Kidney (tissue), 14 donors: ENCODE results near the gene PHF2. TPM values are rescaled to one million over a fixed set of nuclear protein-coding genes. Genes with fewer than 3 reads are reported as not detected.

ENCODE experiments used
- DNase-seq, 5 donors: peaks; one replicate each; pipeline ENCODE4 v3.0.0-alpha.2; 2013 to 2020
- FAIRE-seq: peaks from 2 replicates; lab custom pipeline; 2012; peaks lifted over from hg19 to GRCh38; lab: Jason Lieb, UNC
- H3K27ac ChIP-seq, 2 donors: one replicate each; pipeline ENCODE4 v1.7.0; 2013; ENCODE audit warnings: low read depth in 2 of 2, low read length in 2 of 2, inconsistent platforms in 1 of 2
- H3K27me3 ChIP-seq: one replicate; pipeline ENCODE4 v1.7.1; 2013; ENCODE audit warnings: low read length, inconsistent platforms; ENCODE audit not compliant: control insufficient read depth, insufficient read depth
- H3K36me3 ChIP-seq, 3 donors: one replicate each; pipeline versions ENCODE4 v1.7.0 to v1.7.1; 2013; ENCODE audit warnings: low read length in 3 of 3, control low read depth in 1 of 3, inconsistent platforms in 1 of 3; ENCODE audit not compliant: insufficient read depth in 3 of 3, control insufficient read depth in 2 of 3
- H3K4me1 ChIP-seq, 3 donors: one replicate each; pipeline versions ENCODE4 v1.7.0 to v1.7.1; 2013; ENCODE audit warnings: low read length in 3 of 3, inconsistent platforms in 1 of 3, low read depth in 1 of 3; ENCODE audit not compliant: control insufficient read depth in 2 of 3, insufficient read depth in 2 of 3
- H3K4me3 ChIP-seq, 3 donors: one replicate each; pipeline versions ENCODE4 v1.7.0 to v1.8.1; 2013; ENCODE audit warnings: low read length in 3 of 3, control low read depth in 1 of 3, inconsistent platforms in 1 of 3
- H3K9ac ChIP-seq, 3 donors: one replicate each; pipeline versions ENCODE4 v1.7.0 to v1.7.1; 2013; ENCODE audit warnings: low read length in 3 of 3, control low read depth in 1 of 3, inconsistent platforms in 1 of 3
- H3K9me3 ChIP-seq, 3 donors: one replicate each; pipeline versions ENCODE4 v1.7.0 to v1.7.1; 2013; ENCODE audit warnings: low read length in 3 of 3, control low read depth in 1 of 3, inconsistent platforms in 1 of 3; ENCODE audit not compliant: control insufficient read depth in 2 of 3, insufficient read depth in 1 of 3
- intact Hi-C: fragments of 100-400 bp; cut with DNase I; formaldehyde crosslinking; loops from one replicate; pipeline ENCODE4 v1.11.1; 2022
- polyA plus RNA-seq: library from polyadenylated mRNA; stranded (reverse); fragments of 350-450 nt; fragmentation: Illumina TruSeq; extraction: RNeasy Lipid Tissue Mini Kit (QIAGEN cat#74804); gene quantifications from one replicate; pipeline ENCODE4 v1.2.3, GENCODE V29; 2014; ENCODE audit warnings: low read depth, low replicate concordance; ENCODE audit not compliant: insufficient read depth
- total RNA-seq: library from RNA; stranded (reverse); fragmentation: NEBNext Ultra II Directional; extraction: Animal tissue kit (Norgen Biotek cat#: 25700); gene quantifications from one replicate; pipeline ENCODE4 v1.2.1, GENCODE V29; 2021
- TF ChIP-seq, protein P1 (sequence below): IDR thresholded peaks from 3 replicates; pipeline ENCODE4 v1.5.1; 2012; ENCODE audit warnings: mild to moderate bottlenecking, moderate library complexity, borderline replicate concordance; ENCODE audit not compliant: insufficient read depth; ENCODE audit errors: extremely low read depth
- donor health status: control.
- donor health status: control.
- donor health status: control.
- donor health status: control.
- donor health status: control.
- donor health status: DM: yes; HTN: yes; CAD: no.
- donor health status: Normal renal cell carcinoma (clear cell type).

Gene PHF2
- total and polyA plus RNA-seq, 2 donors from 2014 or later = 10.2 to 30.7 TPM

DNA sequence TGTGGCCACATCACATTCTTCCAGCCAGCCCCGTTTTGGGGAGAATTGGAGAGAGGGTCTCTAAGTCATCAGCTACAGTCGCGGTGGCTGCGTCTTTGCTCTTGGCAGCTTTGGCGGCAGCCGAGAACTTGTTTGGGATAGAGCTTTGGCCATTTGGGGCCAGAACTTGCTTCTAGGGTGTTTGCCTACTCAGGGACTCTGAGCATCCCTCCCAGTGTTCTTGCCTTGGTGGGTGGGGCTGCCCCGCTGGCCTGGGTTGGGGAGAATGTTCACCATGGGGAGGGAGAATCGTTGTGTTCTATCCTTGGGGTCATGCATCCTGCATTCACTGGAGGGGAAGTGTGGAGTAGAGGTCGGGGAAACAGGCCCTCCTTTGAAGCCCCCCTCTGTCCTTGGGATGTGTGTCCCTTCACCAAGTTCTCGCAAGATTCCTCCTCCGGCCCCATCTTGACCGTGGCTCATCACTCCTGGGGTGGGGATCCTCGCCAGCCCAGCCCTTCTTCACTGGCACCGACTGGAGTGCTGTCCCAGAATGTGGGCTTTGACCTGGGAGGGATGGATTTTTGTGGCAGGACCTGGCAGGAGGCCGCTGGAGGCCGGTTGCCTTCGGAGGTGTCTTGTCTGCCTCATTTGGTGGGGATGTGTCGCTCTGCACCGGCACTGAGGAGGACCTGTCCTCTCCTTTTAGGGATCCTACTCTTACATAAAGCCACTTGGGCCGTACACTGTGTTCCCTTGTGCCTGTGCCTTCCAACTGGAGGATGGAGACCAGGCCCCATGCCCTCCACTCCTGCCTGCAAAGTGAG is 3.5 kb downstream of the PHF2 start:
- no peak for FAIRE-seq
- Histone ChIP-seq H3K27ac (no peak overlapping the region), H3K27me3 (no peaks in the 10 kb centered on the region), H3K4me1 (peaks cover 0 to 30% (median 5%) of the 10 kb centered on the region in 3 donors), H3K9ac (no peak overlapping the region), H3K4me3 (no peak overlapping the region), H3K9me3 (no peaks in the 10 kb centered on the region), H3K36me3 (no peaks in the 10 kb centered on the region)
- TF ChIP-seq, protein P1, sequence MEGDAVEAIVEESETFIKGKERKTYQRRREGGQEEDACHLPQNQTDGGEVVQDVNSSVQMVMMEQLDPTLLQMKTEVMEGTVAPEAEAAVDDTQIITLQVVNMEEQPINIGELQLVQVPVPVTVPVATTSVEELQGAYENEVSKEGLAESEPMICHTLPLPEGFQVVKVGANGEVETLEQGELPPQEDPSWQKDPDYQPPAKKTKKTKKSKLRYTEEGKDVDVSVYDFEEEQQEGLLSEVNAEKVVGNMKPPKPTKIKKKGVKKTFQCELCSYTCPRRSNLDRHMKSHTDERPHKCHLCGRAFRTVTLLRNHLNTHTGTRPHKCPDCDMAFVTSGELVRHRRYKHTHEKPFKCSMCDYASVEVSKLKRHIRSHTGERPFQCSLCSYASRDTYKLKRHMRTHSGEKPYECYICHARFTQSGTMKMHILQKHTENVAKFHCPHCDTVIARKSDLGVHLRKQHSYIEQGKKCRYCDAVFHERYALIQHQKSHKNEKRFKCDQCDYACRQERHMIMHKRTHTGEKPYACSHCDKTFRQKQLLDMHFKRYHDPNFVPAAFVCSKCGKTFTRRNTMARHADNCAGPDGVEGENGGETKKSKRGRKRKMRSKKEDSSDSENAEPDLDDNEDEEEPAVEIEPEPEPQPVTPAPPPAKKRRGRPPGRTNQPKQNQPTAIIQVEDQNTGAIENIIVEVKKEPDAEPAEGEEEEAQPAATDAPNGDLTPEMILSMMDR = no peak
- peak in 1 of 5 donors; percentile 41 for DNase-seq
- intact Hi-C loops = no loop called here

DNA sequence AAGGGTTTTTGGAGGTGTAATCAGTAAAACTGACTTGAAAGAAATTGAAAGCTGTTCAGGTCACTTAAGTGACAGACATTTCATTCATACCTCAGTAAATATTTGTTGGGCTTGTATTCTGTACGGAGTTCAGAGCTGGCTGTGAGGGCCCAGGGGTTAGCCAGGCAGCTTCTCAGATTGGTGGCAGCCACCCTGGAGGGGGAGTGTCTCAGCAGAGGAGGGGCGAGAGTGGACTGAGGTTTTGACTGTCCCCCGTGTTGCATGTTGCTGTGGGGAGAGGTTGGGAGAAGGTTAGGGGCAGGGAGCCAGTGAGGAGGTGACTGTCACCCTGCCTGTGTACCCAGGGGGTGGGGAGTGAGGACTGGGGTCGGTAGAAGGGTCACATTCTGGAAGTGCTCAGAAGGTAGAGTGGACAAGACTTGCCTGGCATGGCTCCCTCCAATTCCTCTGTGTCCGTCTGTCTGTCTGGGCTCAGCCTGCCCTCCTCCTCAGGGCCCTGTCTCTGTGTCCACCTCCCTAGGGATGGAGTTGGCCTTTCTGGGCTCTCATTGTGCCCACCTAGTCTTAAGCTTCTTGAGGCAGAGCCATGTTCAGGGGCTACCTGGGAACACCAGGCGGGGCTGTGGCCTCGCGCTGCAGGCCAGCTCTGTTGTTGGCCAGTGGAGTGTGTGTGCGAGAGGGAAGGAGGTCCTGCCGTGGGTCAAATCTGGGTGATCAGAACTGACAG is 4.4 kb downstream of the PHF2 start:
- intact Hi-C loops = no loop called here
- no peaks in the 10 kb centered on the region for H3K27me3 ChIP-seq
- peak in 1 of 5 donors; percentile 35 for DNase-seq

DNA sequence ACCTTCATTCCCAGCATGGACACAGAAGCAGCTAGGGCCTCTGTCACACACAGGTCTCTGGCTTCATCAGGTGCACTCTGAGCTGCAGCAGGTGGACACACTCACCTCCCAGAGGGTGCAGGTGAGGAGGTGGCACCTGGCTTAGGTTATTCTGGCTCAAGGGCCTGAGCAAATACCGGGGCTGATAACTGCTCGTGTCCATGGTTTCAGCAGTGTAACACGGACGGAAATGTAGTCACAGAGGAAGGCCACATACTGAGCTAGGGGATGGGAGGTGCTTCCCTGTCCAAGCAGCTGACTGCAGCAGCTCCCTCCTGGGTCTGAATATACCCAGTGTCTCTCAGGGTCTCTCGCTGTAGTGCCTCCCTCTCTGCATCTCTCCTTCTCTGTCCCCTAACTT is 5.7 kb downstream of the PHF2 start:
- no peak for FAIRE-seq
- Histone ChIP-seq H3K27me3 (no peaks in the 10 kb centered on the region), H3K4me3 (no peak overlapping the region), H3K9ac (no peak overlapping the region), H3K4me1 (peaks cover 0 to 35% (median 5%) of the 10 kb centered on the region in 3 donors), H3K36me3 (no peaks in the 10 kb centered on the region), H3K9me3 (no peaks in the 10 kb centered on the region), H3K27ac (no peak overlapping the region)
- DNase-seq = peak in 1 of 5 donors; percentile 18
- TF ChIP-seq, protein P1 = no peak
- intact Hi-C loops = no loop called here

More for the DNA sequence above, 4.4 kb downstream of the PHF2 start:
- Histone ChIP-seq H3K36me3 (no peaks in the 10 kb centered on the region), H3K4me1 (peaks cover 0 to 24% (median 0%) of the 10 kb centered on the region in 3 donors), H3K9me3 (no peaks in the 10 kb centered on the region), H3K27ac (no peak overlapping the region), H3K4me3 (no peak overlapping the region), H3K9ac (no peak overlapping the region)
- TF ChIP-seq, protein P1 = no peak
- no peak for FAIRE-seq
